ENCODE data around the gene LAMB2. TPM values are rescaled to one million over a fixed set of nuclear protein-coding genes. Genes with fewer than 3 reads are reported as not detected.

LAMB2 gene
- total and polyA plus RNA-seq, 10 of the 15 experiments (the other 5 are each of a cell fraction or from before 2014, with no cell fraction given): 0.13 to 3.2 (median 0.64) TPM; not detected in 3

DNA sequence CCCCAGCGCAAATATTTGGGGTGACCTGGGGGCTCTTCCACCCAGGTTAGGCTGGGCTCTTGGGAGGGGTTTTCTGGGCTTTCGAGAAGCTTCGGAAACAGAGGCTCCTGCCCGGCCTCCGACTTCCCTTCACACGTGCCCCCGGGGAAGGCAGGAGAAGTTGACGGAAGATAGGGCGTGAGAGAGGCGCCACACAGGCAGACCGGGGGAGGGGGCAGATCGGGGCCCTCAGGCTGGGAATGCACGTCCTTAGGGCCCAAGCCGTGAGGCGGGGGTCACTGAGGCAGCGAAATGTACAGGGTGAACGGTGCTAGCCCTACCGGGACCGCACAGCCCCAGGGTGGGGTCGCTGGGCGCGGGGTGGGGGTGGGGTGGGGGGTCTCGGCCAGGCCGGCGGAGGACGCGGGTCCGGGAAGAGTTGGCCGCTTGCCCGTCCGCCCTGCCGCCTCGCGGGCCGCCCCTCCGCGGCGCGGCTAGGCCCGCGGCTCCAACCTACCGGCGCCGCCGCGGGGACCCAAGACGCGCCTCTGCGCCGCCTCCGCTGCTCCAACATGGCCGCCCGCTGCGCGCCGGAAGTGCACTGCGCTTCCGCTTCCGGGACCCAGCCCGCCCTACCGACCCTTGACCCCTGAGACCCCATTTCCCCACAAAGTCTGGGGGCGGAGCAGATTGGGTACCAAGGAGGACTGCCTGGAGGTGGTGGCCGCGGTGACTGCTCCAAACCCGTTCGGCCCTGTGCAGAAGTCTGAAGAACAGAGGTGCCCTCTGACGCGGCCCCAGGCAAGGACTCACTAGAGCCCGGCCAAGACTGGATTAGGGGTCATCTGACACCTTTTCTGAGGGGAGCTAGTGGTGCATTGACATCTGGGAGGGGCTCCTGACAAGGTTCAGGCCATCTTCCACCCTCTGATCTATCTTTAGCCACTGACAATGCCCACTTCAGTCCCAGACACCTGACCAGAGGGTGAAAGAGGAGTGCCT is 33.2 kb upstream of the LAMB2 start, which contains the start of gene CCDC71 (continued):
- TF ChIP-seq CBX5 (IDR thresholded peaks at IDR 0.05; ENCODE audit: low read depth): peak; percentile 66; the same call in 1 of the 2 replicates
- TF ChIP-seq, protein P1, sequence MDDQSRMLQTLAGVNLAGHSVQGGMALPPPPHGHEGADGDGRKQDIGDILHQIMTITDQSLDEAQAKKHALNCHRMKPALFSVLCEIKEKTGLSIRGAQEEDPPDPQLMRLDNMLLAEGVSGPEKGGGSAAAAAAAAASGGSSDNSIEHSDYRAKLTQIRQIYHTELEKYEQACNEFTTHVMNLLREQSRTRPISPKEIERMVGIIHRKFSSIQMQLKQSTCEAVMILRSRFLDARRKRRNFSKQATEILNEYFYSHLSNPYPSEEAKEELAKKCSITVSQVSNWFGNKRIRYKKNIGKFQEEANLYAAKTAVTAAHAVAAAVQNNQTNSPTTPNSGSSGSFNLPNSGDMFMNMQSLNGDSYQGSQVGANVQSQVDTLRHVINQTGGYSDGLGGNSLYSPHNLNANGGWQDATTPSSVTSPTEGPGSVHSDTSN (IDR thresholded peaks at IDR 0.05; ENCODE audit: insufficient replicate concordance, low read depth, low read length): no peak
- TF ChIP-seq BCL11A (IDR thresholded peaks at IDR 0.05; ENCODE audit: low read depth, low read length): no peak
- TF ChIP-seq, protein P2, sequence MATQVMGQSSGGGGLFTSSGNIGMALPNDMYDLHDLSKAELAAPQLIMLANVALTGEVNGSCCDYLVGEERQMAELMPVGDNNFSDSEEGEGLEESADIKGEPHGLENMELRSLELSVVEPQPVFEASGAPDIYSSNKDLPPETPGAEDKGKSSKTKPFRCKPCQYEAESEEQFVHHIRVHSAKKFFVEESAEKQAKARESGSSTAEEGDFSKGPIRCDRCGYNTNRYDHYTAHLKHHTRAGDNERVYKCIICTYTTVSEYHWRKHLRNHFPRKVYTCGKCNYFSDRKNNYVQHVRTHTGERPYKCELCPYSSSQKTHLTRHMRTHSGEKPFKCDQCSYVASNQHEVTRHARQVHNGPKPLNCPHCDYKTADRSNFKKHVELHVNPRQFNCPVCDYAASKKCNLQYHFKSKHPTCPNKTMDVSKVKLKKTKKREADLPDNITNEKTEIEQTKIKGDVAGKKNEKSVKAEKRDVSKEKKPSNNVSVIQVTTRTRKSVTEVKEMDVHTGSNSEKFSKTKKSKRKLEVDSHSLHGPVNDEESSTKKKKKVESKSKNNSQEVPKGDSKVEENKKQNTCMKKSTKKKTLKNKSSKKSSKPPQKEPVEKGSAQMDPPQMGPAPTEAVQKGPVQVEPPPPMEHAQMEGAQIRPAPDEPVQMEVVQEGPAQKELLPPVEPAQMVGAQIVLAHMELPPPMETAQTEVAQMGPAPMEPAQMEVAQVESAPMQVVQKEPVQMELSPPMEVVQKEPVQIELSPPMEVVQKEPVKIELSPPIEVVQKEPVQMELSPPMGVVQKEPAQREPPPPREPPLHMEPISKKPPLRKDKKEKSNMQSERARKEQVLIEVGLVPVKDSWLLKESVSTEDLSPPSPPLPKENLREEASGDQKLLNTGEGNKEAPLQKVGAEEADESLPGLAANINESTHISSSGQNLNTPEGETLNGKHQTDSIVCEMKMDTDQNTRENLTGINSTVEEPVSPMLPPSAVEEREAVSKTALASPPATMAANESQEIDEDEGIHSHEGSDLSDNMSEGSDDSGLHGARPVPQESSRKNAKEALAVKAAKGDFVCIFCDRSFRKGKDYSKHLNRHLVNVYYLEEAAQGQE (IDR thresholded peaks at IDR 0.05; ENCODE audit: low read depth, low read length): no peak
- TF ChIP-seq SREBF2 (IDR thresholded peaks at IDR 0.05; ENCODE audit: low read length): peak; percentile 53; the same call in 1 of the 2 replicates
- TF ChIP-seq, protein P3, sequence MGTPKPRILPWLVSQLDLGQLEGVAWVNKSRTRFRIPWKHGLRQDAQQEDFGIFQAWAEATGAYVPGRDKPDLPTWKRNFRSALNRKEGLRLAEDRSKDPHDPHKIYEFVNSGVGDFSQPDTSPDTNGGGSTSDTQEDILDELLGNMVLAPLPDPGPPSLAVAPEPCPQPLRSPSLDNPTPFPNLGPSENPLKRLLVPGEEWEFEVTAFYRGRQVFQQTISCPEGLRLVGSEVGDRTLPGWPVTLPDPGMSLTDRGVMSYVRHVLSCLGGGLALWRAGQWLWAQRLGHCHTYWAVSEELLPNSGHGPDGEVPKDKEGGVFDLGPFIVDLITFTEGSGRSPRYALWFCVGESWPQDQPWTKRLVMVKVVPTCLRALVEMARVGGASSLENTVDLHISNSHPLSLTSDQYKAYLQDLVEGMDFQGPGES (IDR thresholded peaks at IDR 0.05): no peak
- TF ChIP-seq MEF2B (IDR thresholded peaks at IDR 0.05; ENCODE audit: partially characterized antibody, poor library complexity, severe bottlenecking): peak; percentile 49
- peak; percentile 85 for TF ChIP-seq KLF5 (IDR thresholded peaks at IDR 0.05; ENCODE audit: partially characterized antibody)
- TF ChIP-seq, protein P4, sequence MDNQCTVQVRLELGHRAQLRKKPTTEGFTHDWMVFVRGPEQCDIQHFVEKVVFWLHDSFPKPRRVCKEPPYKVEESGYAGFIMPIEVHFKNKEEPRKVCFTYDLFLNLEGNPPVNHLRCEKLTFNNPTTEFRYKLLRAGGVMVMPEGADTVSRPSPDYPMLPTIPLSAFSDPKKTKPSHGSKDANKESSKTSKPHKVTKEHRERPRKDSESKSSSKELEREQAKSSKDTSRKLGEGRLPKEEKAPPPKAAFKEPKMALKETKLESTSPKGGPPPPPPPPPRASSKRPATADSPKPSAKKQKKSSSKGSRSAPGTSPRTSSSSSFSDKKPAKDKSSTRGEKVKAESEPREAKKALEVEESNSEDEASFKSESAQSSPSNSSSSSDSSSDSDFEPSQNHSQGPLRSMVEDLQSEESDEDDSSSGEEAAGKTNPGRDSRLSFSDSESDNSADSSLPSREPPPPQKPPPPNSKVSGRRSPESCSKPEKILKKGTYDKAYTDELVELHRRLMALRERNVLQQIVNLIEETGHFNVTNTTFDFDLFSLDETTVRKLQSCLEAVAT (IDR thresholded peaks at IDR 0.05): peak; percentile 78
- TF ChIP-seq STAT3 (IDR thresholded peaks at IDR 0.05; ENCODE audit: low read depth, low read length): no peak
- no peak for TF ChIP-seq NFYA (IDR thresholded peaks at IDR 0.05; ENCODE audit: borderline replicate concordance, low read depth, low read length)
- peak in 1 of 2 experiments; percentile 35; a peak in 2 of 4 replicates for TF ChIP-seq BHLHE40 (IDR thresholded peaks at IDR 0.05; ENCODE audit: borderline replicate concordance in 1 of 2, low read depth in 2 of 2, low read length in 1 of 2)
- TF ChIP-seq, protein P5, sequence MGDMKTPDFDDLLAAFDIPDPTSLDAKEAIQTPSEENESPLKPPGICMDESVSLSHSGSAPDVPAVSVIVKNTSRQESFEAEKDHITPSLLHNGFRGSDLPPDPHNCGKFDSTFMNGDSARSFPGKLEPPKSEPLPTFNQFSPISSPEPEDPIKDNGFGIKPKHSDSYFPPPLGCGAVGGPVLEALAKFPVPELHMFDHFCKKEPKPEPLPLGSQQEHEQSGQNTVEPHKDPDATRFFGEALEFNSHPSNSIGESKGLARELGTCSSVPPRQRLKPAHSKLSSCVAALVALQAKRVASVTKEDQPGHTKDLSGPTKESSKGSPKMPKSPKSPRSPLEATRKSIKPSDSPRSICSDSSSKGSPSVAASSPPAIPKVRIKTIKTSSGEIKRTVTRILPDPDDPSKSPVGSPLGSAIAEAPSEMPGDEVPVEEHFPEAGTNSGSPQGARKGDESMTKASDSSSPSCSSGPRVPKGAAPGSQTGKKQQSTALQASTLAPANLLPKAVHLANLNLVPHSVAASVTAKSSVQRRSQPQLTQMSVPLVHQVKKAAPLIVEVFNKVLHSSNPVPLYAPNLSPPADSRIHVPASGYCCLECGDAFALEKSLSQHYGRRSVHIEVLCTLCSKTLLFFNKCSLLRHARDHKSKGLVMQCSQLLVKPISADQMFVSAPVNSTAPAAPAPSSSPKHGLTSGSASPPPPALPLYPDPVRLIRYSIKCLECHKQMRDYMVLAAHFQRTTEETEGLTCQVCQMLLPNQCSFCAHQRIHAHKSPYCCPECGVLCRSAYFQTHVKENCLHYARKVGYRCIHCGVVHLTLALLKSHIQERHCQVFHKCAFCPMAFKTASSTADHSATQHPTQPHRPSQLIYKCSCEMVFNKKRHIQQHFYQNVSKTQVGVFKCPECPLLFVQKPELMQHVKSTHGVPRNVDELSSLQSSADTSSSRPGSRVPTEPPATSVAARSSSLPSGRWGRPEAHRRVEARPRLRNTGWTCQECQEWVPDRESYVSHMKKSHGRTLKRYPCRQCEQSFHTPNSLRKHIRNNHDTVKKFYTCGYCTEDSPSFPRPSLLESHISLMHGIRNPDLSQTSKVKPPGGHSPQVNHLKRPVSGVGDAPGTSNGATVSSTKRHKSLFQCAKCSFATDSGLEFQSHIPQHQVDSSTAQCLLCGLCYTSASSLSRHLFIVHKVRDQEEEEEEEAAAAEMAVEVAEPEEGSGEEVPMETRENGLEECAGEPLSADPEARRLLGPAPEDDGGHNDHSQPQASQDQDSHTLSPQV (IDR thresholded peaks at IDR 0.05): no peak; the same call in 1 of the 2 replicates
- TF ChIP-seq KAT2A (conservative IDR thresholded peaks at IDR 0.05; ENCODE audit: control insufficient read depth, low read depth, low read length): no peak
- peak; percentile 89 for TF ChIP-seq ZNF217 (IDR thresholded peaks at IDR 0.05)
- peak; percentile 91 for TF ChIP-seq GATAD2B (conservative IDR thresholded peaks at IDR 0.05; ENCODE audit: low read depth)
